Measurements from ENCODE around the gene RASL11B. TPM values are rescaled to one million over a fixed set of nuclear protein-coding genes. Genes with fewer than 3 reads are reported as not detected.

RASL11B gene
- total and polyA plus RNA-seq, 10 of the 15 experiments (the other 5 are each of a cell fraction or from before 2014, with no cell fraction given): 0.06 to 0.45 (median 0.08) TPM; not detected in 5

- TF ChIP-seq PML (IDR thresholded peaks at IDR 0.05; ENCODE audit: low read length) (no peak), POU2F2 (IDR thresholded peaks at IDR 0.05; ENCODE audit: borderline replicate concordance, low read depth, low read length) (no peak), RUNX3 (IDR thresholded peaks at IDR 0.05; ENCODE audit: low read length) (no peak), JUNB (IDR thresholded peaks at IDR 0.05) (no peak), KDM1A (IDR thresholded peaks at IDR 0.05; ENCODE audit: borderline replicate concordance) (no peak), ZZZ3 (IDR thresholded peaks at IDR 0.05; ENCODE audit: control insufficient read depth, insufficient read length, low read depth) (no peak), RB1 (IDR thresholded peaks at IDR 0.05; ENCODE audit: borderline replicate concordance) (0 out of 2 replicates have a peak, but pooled peaks have one; percentile 72), BCL11A (IDR thresholded peaks at IDR 0.05; ENCODE audit: low read depth, low read length) (no peak), BACH1 (IDR thresholded peaks at IDR 0.05; ENCODE audit: borderline replicate concordance) (peak; percentile 61; the same call in 1 of the 2 replicates), WRNIP1 (IDR thresholded peaks at IDR 0.05; ENCODE audit: borderline replicate concordance, low read depth, low read length) (no peak), CREM (IDR thresholded peaks at IDR 0.05; ENCODE audit: low read depth) (no peak), ZNF622 (IDR thresholded peaks at IDR 0.05) (no peak), MTA3 (IDR thresholded peaks at IDR 0.05; ENCODE audit: borderline replicate concordance, low read length) (no peak), KLF5 (IDR thresholded peaks at IDR 0.05; ENCODE audit: partially characterized antibody) (no peak), BCL3 (IDR thresholded peaks at IDR 0.05; ENCODE audit: borderline replicate concordance, insufficient read depth, low read depth, low read length, poor library complexity, severe bottlenecking) (no peak), IRF5 (IDR thresholded peaks at IDR 0.05; ENCODE audit: borderline replicate concordance) (no peak), PAX5 (IDR thresholded peaks at IDR 0.05; ENCODE audit: borderline replicate concordance, low read depth, low read length) (no peak; the same call in 1 of the 2 replicates), YY1 (IDR thresholded peaks at IDR 0.05; ENCODE audit: low read depth, low read length) (no peak), SRF (IDR thresholded peaks at IDR 0.05; ENCODE audit: low read depth in 2 of 2, low read length in 2 of 2) (no peak), NFXL1 (IDR thresholded peaks at IDR 0.05; ENCODE audit: borderline replicate concordance) (no peak), HSF1 (IDR thresholded peaks at IDR 0.05; ENCODE audit: low read depth, low read length) (no peak), MLLT1 (IDR thresholded peaks at IDR 0.05) (no peak), NR2F1 (conservative IDR thresholded peaks at IDR 0.05) (no peak), NFIC (IDR thresholded peaks at IDR 0.05; ENCODE audit: low read depth, low read length) (no peak), GATAD2B (conservative IDR thresholded peaks at IDR 0.05; ENCODE audit: low read depth) (peak; percentile 72; the same call in 1 of the 2 replicates), TCF12 (IDR thresholded peaks at IDR 0.05; ENCODE audit: low read depth, low read length) (no peak), SUPT20H (IDR thresholded peaks at IDR 0.05; ENCODE audit: borderline replicate concordance, control insufficient read depth, low read depth, low read length) (no peak), CHD1 (IDR thresholded peaks at IDR 0.05; ENCODE audit: low read depth, low read length) (no peak)
These were observed at the start of gene RASL11B (continued) for GRCh38 chr4:52861879-52862616.
